Stomach smooth muscle (tissue), 2 donors: ENCODE results near the gene LGR4.

Experiments
- H3K27ac ChIP-seq: one replicate; pipeline ENCODE4 v1.7.0; 2013; ENCODE audit warnings: mild to moderate bottlenecking, low read length, inconsistent platforms
- H3K27me3 ChIP-seq, 2 donors: one replicate each; pipeline ENCODE4 v1.7.0; 2013; ENCODE audit warnings: low read length in 2 of 2; ENCODE audit not compliant: insufficient read depth in 2 of 2, control insufficient read depth in 1 of 2
- H3K36me3 ChIP-seq, 2 donors: one replicate each; pipeline ENCODE4 v1.7.0; 2013; ENCODE audit warnings: low read length in 2 of 2; ENCODE audit not compliant: control insufficient read depth in 2 of 2, insufficient read depth in 2 of 2
- H3K4me1 ChIP-seq: one replicate; pipeline ENCODE4 v1.7.0; 2013; ENCODE audit warnings: low read length; ENCODE audit not compliant: control insufficient read depth, insufficient read depth
- H3K4me3 ChIP-seq, 2 donors: one replicate each; pipeline ENCODE4 v1.7.0; 2013; ENCODE audit warnings: low read length in 2 of 2
- H3K9ac ChIP-seq, 2 donors: one replicate each; pipeline ENCODE4 v1.7.0; 2013; ENCODE audit warnings: low read length in 2 of 2, mild to moderate bottlenecking in 1 of 2
- H3K9me3 ChIP-seq, 2 donors: one replicate each; pipeline ENCODE4 v1.7.0; 2013; ENCODE audit warnings: low read length in 2 of 2; ENCODE audit not compliant: control insufficient read depth in 2 of 2
- donor health status: healthy.
- donor health status: Pancreatic carcinoma.

Gene LGR4

GRCh38 chr11:27390318-27391295 lies 82.0 kb downstream of the LGR4 start:
- H3K4me3 ChIP-seq: no peak overlapping the region
- H3K4me1 ChIP-seq: peaks cover 5% of the 10 kb centered on the region
- no peak overlapping the region for H3K27ac ChIP-seq
- no peaks in the 10 kb centered on the region for H3K27me3 ChIP-seq
- no peaks in the 10 kb centered on the region for H3K9me3 ChIP-seq
- no peak overlapping the region for H3K9ac ChIP-seq
- no peaks in the 10 kb centered on the region for H3K36me3 ChIP-seq

GRCh38 chr11:27388869-27389268 lies 83.7 kb downstream of the LGR4 start:
- H3K36me3 ChIP-seq: no peaks in the 10 kb centered on the region
- H3K4me1 ChIP-seq: no peaks in the 10 kb centered on the region
- H3K27me3 ChIP-seq: no peaks in the 10 kb centered on the region
- H3K4me3 ChIP-seq: no peak overlapping the region
- no peak overlapping the region for H3K27ac ChIP-seq
- H3K9ac ChIP-seq: no peak overlapping the region
- no peaks in the 10 kb centered on the region for H3K9me3 ChIP-seq

- Histone ChIP-seq H3K36me3 (no peaks in the 10 kb centered on the region), H3K27ac (no peak overlapping the region), H3K4me1 (no peaks in the 10 kb centered on the region), H3K9ac (no peak overlapping the region), H3K9me3 (no peaks in the 10 kb centered on the region), H3K4me3 (no peak overlapping the region), H3K27me3 (no peaks in the 10 kb centered on the region)
These were observed 84.6 kb downstream of the LGR4 start for GRCh38 chr11:27388001-27388400.

GRCh38 chr11:27387362-27387761 lies 85.2 kb downstream of the LGR4 start:
- Histone ChIP-seq H3K27me3 (no peaks in the 10 kb centered on the region), H3K4me3 (no peak overlapping the region), H3K9ac (no peak overlapping the region), H3K27ac (no peak overlapping the region), H3K4me1 (no peaks in the 10 kb centered on the region), H3K9me3 (no peaks in the 10 kb centered on the region), H3K36me3 (no peaks in the 10 kb centered on the region)

DNA sequence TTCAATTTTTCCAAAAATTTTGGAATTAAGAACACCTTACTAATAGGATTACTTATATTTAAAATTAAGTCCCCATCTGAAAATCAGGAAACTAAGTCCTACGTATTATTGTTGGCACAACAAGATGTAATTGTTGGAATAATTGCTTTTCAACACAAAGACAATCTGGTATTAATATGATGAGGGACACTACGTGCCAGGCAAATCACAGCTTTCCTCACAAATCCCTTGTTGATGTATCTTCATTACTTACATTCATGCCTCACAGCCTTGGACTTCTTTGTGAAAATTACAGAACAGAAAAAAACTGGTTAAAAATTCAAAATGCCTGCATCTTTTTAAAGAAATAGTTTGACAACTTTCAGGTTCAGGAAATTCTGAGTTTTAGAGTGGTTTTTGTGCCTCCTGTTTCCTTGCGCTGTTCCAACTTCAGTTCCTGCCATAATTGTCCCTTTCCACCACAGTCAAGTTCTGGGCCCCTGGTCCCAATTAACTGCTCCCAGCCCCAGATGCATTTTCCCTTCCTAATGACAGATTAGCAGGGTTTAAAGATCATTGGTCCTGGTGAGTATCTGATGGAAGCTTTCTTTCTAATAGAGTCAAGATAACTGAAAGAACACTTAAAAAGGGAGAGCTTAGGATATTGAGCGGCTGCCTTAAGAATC lies 86.3 kb downstream of the LGR4 start:
- Histone ChIP-seq H3K9ac (no peak overlapping the region), H3K36me3 (no peaks in the 10 kb centered on the region), H3K9me3 (no peaks in the 10 kb centered on the region), H3K4me1 (no peaks in the 10 kb centered on the region), H3K4me3 (no peak overlapping the region), H3K27me3 (no peaks in the 10 kb centered on the region), H3K27ac (no peak overlapping the region)

GRCh38 chr11:27385245-27385644 lies 87.3 kb downstream of the LGR4 start:
- Histone ChIP-seq H3K27ac (no peak overlapping the region), H3K4me3 (no peak overlapping the region), H3K36me3 (peaks cover 0 to 2% of the 10 kb centered on the region in 2 donors), H3K27me3 (no peaks in the 10 kb centered on the region), H3K9me3 (no peaks in the 10 kb centered on the region), H3K9ac (no peak overlapping the region), H3K4me1 (no peaks in the 10 kb centered on the region)

- peaks cover 0 to 11% of the 10 kb centered on the region in 2 donors for H3K36me3 ChIP-seq
These were observed 88.4 kb downstream of the LGR4 start for GRCh38 chr11:27384227-27384626.

DNA sequence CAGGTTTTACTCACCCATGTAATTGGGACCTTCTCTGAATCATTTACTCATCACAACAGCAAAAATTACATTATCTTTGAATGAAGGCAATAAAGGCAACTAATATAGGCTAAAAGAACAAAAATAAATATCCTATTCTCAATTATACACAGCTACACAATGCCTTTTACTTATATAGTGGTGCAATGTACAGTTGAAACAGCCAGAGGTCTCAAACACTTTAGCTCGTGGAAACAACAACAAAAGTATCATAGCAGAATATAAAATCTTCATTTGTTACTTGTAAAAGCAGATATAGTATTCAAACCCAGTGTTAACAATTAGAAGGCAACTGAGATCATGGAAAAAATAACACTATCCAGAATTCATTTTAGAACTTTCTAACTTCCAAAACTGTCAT lies 88.9 kb downstream of the LGR4 start:
- H3K27ac ChIP-seq: no peak overlapping the region
- peaks cover 0 to 12% of the 10 kb centered on the region in 2 donors for H3K36me3 ChIP-seq
- no peaks in the 10 kb centered on the region for H3K27me3 ChIP-seq
- no peaks in the 10 kb centered on the region for H3K4me1 ChIP-seq
- H3K9ac ChIP-seq: no peak overlapping the region
- H3K9me3 ChIP-seq: no peaks in the 10 kb centered on the region
- H3K4me3 ChIP-seq: no peak overlapping the region

More at GRCh38 chr11:27384227-27384626, 88.4 kb downstream of the LGR4 start:
- Histone ChIP-seq H3K9ac (no peak overlapping the region), H3K4me3 (no peak overlapping the region), H3K9me3 (no peaks in the 10 kb centered on the region), H3K27me3 (no peaks in the 10 kb centered on the region), H3K4me1 (no peaks in the 10 kb centered on the region), H3K27ac (no peak overlapping the region)

DNA sequence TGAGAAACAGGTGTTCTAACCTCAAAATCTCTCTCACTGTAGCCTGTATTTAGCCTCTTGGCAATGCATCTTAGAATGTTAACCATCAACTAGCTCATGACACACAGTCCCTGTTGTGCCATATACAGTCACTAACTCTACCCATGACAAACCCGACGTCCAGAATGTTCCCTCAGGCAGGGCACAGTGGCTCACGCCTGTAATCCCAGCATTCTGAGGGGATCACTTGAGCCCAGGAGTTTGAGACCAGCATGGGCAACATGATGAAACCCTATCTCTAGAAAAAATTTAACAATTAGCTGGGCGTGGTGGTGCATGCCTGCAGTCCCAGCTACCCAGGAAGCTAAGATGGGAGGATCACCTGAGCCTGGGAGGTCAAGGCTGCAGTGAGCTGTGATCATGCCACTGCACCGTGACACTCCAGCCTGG lies 91.3 kb downstream of the LGR4 start:
- Histone ChIP-seq H3K4me1 (no peaks in the 10 kb centered on the region), H3K27ac (no peak overlapping the region), H3K4me3 (no peak overlapping the region), H3K9ac (no peak overlapping the region), H3K9me3 (no peaks in the 10 kb centered on the region), H3K27me3 (no peaks in the 10 kb centered on the region), H3K36me3 (peaks cover 0 to 14% of the 10 kb centered on the region in 2 donors)

GRCh38 chr11:27380771-27381170 lies 91.8 kb downstream of the LGR4 start:
- H3K27me3 ChIP-seq: no peaks in the 10 kb centered on the region
- no peak overlapping the region for H3K4me3 ChIP-seq
- H3K27ac ChIP-seq: no peak overlapping the region
- no peaks in the 10 kb centered on the region for H3K4me1 ChIP-seq
- H3K9ac ChIP-seq: no peak overlapping the region
- peaks cover 0 to 14% of the 10 kb centered on the region in 2 donors for H3K36me3 ChIP-seq
- H3K9me3 ChIP-seq: no peaks in the 10 kb centered on the region
